GM18505 (cell line): ENCODE results near the gene SPR.
"Not testable (repeated sequence)": the region's sequence is repeated elsewhere in the genome, so short reads cannot be mapped to it uniquely, and the experiment has no call there.

ENCODE experiments used
- ATAC-seq: cut with Tn5 transposase; IDR thresholded peaks from one replicate; pipeline ENCODE4 v1.9.1; 2021; ENCODE audit not compliant: unreplicated experiment
- POLR2A ChIP-seq: IDR thresholded peaks from 4 replicates; pipeline ENCODE4 v1.6.1; 2011; ENCODE audit warnings: borderline replicate concordance; ENCODE audit not compliant: insufficient read depth, insufficient read length; ENCODE audit errors: extremely low read depth

Gene SPR

DNA sequence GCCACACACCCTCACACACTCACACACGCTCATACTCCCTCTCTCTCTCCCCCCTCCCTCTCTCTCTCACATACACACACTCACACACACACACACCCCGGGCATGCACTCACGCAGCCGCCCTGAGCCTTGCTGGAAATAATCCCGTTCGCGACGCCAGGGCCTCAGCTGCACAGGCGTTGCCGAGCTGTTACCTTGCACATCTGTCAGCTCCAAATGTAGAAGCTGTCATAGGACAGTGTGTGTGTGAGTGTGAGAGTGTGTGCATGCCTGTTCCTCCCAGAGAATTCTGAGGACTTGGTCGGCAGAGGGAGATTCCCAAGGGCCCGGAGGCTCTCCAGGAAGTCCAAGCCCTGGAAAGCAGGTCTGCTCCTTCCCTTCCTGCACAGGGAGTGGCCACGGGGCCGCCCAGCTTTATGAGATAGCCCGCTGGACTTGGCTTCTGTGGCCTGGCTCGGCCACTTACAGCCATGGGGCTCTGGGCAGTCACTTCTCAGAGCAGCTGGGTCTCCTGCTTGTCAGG is 8.6 kb downstream of the SPR start:
- TF ChIP-seq POLR2A, result no peak
- ATAC-seq, result no peak

DNA sequence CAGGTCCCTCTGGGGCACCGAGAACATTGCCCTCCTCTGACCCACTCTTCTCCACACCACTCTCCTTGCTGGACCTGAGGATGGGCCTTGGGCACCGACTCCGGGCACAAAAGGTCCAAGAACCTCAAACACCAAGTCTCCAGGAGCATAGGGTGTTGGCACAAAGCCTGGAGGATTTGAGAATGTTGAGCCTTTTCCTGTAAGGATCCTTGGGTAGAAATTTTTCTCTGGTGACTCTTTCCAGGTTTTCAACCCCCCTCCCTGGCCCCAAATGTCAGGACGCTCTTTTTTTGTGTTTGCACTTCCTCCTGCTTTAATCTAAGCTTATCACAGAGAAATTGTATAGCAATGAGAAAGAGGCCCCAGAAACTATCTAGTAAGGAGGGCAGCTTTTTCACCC is 9.2 kb downstream of the SPR start:
- TF ChIP-seq POLR2A, result no peak
- no peak for ATAC-seq

DNA sequence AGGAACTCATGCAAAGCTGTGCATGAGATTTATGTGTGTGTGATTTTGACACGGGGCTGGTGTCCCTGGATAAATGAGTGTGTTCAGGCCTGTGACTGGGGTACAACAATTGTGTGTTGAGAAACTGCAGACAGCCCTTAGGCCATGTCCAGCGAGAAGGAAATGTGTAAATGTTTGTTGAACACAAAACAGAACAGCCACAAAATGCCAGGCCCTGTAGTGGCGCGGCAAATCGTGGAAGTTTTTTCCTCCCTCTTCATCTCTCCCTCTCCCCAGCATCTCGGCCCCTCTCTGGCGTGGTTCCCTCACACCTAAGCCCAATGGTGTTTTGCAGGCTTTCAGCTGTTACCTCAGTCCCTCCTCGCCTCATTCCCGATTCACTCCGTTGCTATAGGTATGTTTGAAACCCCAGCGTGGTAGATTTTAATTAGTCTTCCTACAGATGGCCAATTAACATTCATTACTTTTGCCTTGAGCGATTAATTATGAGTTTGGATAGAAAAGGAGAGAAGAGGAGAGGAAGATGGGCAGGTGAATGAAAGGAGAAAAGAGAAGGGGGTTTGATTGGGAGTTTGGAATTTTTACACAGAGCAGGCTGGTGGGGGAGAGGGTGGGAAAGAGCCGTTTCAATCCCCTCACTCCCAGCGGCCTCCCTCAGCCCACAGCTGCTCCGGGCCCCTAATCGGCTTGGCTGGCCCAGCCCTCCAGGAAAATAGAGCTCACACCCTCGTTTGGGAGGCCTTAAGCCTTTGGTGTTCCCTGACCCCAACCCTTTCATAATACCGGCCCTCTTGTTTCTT is 10.8 kb downstream of the SPR start:
- no peak for TF ChIP-seq POLR2A

DNA sequence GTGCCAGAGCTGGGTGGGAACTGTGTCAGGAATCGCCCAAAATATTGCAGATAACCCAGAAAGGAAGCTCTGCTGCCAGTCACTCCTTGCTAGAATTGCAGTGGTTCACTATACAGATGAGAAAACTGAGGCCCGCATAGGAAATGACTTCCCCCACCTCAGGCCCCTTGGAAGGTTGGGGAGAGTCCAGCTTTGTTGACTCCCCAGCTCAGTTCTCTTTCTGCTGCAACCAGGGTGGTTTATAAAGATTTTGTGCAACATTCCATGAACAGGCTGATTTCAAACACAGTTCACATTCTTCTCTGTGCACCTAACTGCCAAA is 11.3 kb downstream of the SPR start:
- ATAC-seq, result no peak
- no peak for TF ChIP-seq POLR2A

More for the DNA sequence above, 10.8 kb downstream of the SPR start:
- ATAC-seq, result no peak

DNA sequence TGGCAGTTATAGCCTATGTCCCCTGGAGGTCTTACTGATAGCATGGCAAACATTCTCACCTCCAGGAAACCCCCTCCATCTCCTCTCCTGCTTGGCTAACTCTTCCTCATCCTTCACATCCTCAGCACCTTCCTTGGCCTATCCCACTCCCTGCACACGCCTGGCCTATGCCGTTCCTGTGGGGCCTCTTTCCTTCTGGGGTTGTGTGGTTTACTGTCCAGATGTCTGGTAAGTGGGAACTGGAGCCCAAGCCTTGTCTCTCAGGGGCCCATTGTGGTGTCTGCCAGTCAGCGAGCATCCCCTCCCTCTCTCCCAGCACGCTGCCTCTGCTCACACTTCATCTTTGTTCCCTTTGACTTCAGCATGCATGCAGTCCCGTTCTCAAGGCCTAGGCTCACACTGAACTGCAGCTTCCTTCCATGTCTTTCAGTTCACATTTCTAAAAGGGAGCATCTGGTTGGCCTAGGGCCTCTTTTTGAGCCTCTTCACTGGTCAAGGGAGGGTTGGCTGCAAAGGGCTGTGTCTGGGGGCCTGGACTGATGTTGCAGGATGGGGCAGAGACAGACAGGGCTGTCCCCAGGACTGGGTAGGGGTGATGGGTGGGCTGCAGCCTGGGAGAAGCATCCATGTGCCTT is 13.1 kb downstream of the SPR start:
- no peak for ATAC-seq
- TF ChIP-seq POLR2A, result no peak

DNA sequence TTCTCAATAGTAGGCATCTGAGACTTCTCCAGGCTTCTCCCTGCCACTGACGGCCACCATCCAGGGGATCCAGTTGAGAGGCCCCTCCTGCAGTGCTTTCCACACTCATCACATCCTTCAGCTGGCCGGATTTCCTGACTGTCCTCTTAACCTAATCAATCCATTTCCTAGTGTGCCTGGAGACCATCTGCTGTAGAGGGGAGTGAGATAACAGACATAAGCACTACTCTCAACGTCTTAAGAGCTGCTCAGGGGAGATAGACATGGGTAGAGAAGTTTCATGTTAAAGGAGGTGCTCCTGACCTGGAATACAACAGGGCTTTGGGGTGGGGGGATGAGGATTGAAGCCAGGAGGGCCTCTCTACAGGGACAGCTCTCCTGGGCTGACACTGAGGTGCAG is 14.2 kb downstream of the SPR start:
- ATAC-seq, result no peak
- TF ChIP-seq POLR2A, result no peak

DNA sequence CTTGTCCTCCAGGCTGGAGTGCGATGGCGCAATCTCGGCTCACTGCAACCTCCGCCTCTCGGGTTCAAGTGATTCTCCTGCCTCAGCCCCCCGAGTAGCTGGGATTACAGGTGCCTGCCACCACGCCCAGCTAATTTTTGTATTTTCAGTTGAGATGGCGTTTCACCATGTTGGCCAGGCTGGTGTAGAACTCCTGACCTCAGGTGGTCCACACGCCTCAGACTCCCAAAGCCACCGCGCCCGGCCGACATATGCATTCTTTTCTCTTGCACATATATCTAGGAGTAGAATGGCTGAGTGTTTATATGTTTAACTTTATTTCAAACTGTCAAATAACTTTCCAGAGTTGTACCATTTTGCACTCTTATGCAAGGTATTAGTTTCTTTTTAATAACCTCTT is 20.2 kb downstream of the SPR start:
- ATAC-seq, result not testable (repeated sequence)

DNA sequence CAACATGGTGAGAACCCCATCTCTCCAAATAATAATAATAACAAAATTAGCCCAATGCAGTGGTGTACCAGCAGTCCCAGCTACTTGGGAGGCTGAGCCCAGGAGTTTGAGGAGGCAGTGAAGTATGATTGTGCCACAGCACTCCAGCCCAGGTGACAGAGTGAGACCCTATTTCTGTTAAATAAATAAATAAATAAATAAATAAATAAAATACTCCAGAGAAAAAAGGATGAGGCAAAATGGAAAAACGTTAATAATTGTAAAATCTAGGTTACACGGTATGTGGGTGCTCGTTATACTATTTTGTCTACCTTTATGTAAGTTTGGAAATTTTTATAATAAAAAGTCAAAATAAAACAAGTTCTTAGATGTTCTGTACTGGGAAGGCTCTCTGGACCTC is 21.5 kb downstream of the SPR start:
- no peak for TF ChIP-seq POLR2A
- no peak for ATAC-seq

DNA sequence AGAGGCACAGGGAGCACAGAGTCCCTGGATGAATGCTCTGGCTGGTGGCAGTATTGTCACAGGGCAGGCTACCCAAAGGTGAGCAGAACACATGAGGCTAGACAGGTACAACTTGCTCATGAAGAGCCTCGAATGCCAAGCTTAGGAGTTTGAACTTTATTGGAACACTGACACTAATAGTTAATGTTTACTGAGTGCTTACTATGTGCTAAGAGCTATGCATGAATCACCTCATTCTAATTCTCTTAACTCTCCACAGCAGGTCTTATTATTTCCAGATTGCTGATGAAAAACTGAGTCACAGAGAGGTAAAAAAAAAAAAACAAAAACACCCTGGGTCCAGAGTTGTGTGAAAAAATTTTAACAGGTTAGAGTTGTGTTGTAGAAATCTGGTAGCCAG is 24.0 kb downstream of the SPR start:
- no peak for ATAC-seq
- TF ChIP-seq POLR2A, result no peak

DNA sequence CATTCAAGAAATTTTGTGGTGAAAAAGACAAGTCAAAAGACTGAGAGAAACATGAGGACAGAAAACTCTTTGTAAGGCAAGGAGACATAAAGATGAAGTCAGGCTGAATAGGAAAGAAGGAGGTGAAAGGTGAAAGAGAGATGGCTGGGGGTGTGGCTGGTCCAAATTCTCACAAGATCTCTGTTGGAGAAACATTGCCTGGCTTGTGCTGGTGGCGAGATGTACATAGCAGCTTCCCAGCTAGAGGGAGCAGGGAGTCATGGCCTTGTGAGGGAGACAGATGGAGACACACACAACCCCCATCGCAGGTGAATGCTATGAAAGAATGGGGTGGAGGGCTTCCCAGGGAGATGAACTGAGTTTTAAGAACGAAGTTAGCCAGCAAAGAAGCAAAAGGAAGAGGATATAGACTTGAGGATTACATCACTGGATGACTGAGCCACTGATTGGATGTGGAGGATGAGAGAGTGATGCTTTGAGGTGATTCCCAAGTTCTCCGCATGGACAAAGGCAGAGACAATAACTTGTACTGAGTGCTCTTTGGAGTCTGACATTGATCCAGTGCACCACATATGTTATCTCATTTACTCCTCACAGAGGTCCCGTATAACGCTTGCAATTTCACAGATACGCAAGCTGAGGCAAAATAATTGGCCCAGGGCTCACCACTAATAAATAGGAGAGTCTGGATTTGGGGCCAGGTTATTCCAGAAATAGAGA is 26.4 kb downstream of the SPR start:
- no peak for TF ChIP-seq POLR2A
- no peak for ATAC-seq

DNA sequence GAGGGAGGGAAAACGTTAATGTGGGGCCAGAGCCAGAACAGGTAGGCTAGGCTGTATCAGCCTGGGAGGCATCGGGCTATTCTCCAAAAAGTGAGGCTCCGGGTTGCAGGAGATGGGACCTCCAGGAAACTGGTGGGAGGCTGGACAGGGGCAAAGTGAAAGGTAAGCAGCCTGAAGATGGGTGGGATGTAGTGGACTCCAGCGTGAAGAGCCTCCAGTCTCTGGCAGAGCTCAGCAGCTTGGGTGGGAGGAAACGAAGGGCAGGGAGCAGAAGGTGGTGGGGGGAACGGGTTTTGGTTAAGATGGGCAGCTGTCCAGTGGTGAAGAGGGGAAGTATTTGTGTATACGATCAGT is 27.0 kb downstream of the SPR start:
- TF ChIP-seq POLR2A, result no peak
- no peak for ATAC-seq

DNA sequence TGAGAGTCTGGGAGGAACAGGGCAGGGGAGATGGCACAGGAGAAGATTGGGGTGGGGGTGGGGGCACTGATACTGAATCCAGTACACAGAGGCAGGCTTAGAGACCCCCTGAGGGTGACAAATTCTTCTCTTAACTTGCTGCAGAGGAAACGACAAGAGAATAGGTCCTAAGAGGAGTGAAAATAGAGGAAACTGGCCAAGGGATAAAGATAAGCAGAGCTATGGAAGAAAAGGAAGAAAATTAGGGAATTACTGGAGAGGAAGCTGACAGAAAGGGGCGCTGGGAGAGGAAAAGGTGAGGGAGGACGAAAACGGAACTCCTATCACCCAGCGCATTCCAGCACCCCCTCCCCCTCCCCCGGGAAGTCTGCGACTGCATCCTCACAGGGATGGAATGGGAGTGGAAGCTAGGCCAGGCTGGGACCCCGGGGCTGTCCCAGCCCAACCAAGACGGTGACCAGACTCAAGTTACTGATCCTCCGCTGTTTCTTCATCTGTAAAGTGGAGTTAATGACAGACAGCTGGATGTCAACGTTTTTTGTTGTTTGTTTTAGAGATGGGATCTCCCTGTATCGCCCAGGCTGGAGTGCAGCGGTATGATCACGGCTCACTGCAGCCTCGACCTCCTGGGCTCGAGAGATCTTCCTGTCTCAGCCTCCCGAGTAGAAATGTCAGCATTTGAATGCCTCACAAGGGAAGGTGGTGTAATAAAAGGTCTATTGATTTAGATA is 27.5 kb downstream of the SPR start:
- no peak for ATAC-seq
- TF ChIP-seq POLR2A, result no peak

DNA sequence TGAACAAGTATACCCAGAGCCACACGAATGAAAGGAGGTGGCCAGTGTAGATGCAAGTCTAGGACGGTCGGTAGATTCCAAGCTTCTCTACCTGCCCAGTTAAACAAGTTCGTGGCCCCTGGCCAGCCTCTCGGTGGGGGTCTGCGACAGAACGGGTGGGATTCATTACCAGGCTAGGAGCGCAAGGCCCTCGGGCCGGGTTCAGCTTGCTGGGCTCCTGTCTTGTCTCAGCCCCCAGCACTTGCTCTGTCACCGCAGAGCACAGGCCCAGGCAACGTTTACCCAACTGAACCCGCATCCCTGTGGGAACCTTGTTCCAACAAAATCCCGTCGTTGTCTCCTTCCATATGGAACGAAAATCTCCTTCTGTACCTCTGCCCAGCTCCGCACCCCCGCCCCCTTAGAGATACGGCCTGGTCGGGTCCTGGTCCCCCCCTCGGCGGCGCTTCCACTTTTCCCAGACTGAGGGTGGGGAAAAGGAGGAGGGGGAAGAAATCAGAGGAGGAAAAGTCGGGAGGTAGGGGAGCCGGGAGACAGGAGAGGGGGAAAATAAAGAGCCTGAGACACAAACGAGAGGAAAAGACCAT is 28.2 kb downstream of the SPR start:
- no peak for ATAC-seq
- TF ChIP-seq POLR2A, result no peak
